ENCODE data around the gene GGA3. TPM values are rescaled to one million over a fixed set of nuclear protein-coding genes. Genes with fewer than 3 reads are reported as not detected.

The GGA3 gene
- total RNA-seq, 2 experiments from 2014 or later = 84.6 to 90.2 TPM

GRCh38 chr17:75238684-75239191, 22.7 kb downstream of the GGA3 start:
- CTCF ChIA-PET = interaction anchor here (0.7 to 4.9 kb wide), 10 partner anchors 8 to 277 kb away, joined by 3 to 33 read pairs (median 5); partner anchors contain the start of genes GGA3, MIF4GD and NT5C
- H3K4me1 Mint-ChIP-seq = peaks cover 32% of the 10 kb centered on the region
- DNase-seq (peak; percentile 72), ATAC-seq (peak; percentile 74)
- H3K27me3 Mint-ChIP-seq = no peaks in the 10 kb centered on the region
- peaks cover 39% of the 10 kb centered on the region for H3K36me3 Mint-ChIP-seq
- no peak overlapping the region for H3K4me3 Mint-ChIP-seq
- H3K9me3 Mint-ChIP-seq (ENCODE audit: low read depth) = no peaks in the 10 kb centered on the region
- H3K27ac Mint-ChIP-seq = peak overlapping the region; percentile 70

- peaks cover 42% of the 10 kb centered on the region for H3K36me3 Mint-ChIP-seq
- no peak for ATAC-seq
- CTCF ChIA-PET = interaction anchor here (0.8 to 4.9 kb wide), 6 partner anchors 13 to 276 kb away, joined by 3 to 26 read pairs (median 4); partner anchors contain the start of gene GGA3
- H3K27me3 Mint-ChIP-seq = no peaks in the 10 kb centered on the region
- DNase-seq = no peak
- peaks cover 26% of the 10 kb centered on the region for H3K4me1 Mint-ChIP-seq
- no peaks in the 10 kb centered on the region for H3K9me3 Mint-ChIP-seq (ENCODE audit: low read depth)
- H3K4me3 Mint-ChIP-seq = no peak overlapping the region
- H3K27ac Mint-ChIP-seq = no peak overlapping the region
Observed at GRCh38 chr17:75238020-75238580, 23.3 kb downstream of the GGA3 start.

GRCh38 chr17:75237100-75238014, 24.0 kb downstream of the GGA3 start:
- H3K4me1 Mint-ChIP-seq = peaks cover 19% of the 10 kb centered on the region
- no peak overlapping the region for H3K27ac Mint-ChIP-seq
- no peak for ATAC-seq
- no peaks in the 10 kb centered on the region for H3K9me3 Mint-ChIP-seq (ENCODE audit: low read depth)
- no peak overlapping the region for H3K4me3 Mint-ChIP-seq
- CTCF ChIA-PET = interaction anchor here (0.8 to 4.9 kb wide), 8 partner anchors 10 to 279 kb away, joined by 3 to 26 read pairs (median 3); partner anchors contain the start of gene GGA3
- H3K36me3 Mint-ChIP-seq = peaks cover 48% of the 10 kb centered on the region
- DNase-seq = no peak
- H3K27me3 Mint-ChIP-seq = no peaks in the 10 kb centered on the region

GRCh38 chr17:75232786-75233185, 28.6 kb downstream of the GGA3 start:
- H3K9me3 Mint-ChIP-seq (ENCODE audit: low read depth) = no peaks in the 10 kb centered on the region
- H3K27me3 Mint-ChIP-seq = no peaks in the 10 kb centered on the region
- CTCF ChIA-PET = interaction anchor here (0.9 to 1.3 kb wide), 2 partner anchors 119 to 272 kb away, joined by 4 read pairs; no protein-coding TSS in a partner anchor
- no peak overlapping the region for H3K27ac Mint-ChIP-seq
- H3K4me3 Mint-ChIP-seq = no peak overlapping the region
- no peak for DNase-seq
- peaks cover 57% of the 10 kb centered on the region for H3K36me3 Mint-ChIP-seq
- no peak for ATAC-seq
- H3K4me1 Mint-ChIP-seq = no peaks in the 10 kb centered on the region

GRCh38 chr17:75231741-75232464, 29.5 kb downstream of the GGA3 start:
- no peak overlapping the region for H3K27ac Mint-ChIP-seq
- DNase-seq (no peak), ATAC-seq (no peak)
- H3K27me3 Mint-ChIP-seq = no peaks in the 10 kb centered on the region
- H3K4me3 Mint-ChIP-seq = no peak overlapping the region
- CTCF ChIA-PET = interaction anchor here (0.6 to 1.4 kb wide), 3 partner anchors 30 to 318 kb away, joined by 3 to 4 read pairs (median 3); no protein-coding TSS in a partner anchor
- H3K9me3 Mint-ChIP-seq (ENCODE audit: low read depth) = no peaks in the 10 kb centered on the region
- H3K4me1 Mint-ChIP-seq = no peaks in the 10 kb centered on the region
- H3K36me3 Mint-ChIP-seq = peaks cover 54% of the 10 kb centered on the region

- H3K27me3 Mint-ChIP-seq = no peaks in the 10 kb centered on the region
- no peak overlapping the region for H3K4me3 Mint-ChIP-seq
- H3K27ac Mint-ChIP-seq = no peak overlapping the region
- no peak for DNase-seq
- H3K36me3 Mint-ChIP-seq = peaks cover 54% of the 10 kb centered on the region
- no peaks in the 10 kb centered on the region for H3K4me1 Mint-ChIP-seq
- ATAC-seq = no peak
- CTCF ChIA-PET = interaction anchor here (1.4 to 3.6 kb wide), 2 partner anchors 9 to 30 kb away, joined by 3 to 23 read pairs; no protein-coding TSS in a partner anchor
- no peaks in the 10 kb centered on the region for H3K9me3 Mint-ChIP-seq (ENCODE audit: low read depth)
Observed at GRCh38 chr17:75231071-75231470, 30.3 kb downstream of the GGA3 start.

- Mint-ChIP-seq H3K4me3 (no peak overlapping the region), H3K27ac (no peak overlapping the region), H3K9me3 (ENCODE audit: low read depth) (no peaks in the 10 kb centered on the region), H3K4me1 (no peaks in the 10 kb centered on the region), H3K36me3 (peaks cover 56% of the 10 kb centered on the region), H3K27me3 (no peaks in the 10 kb centered on the region)
- ATAC-seq = no peak
- CTCF ChIA-PET = interaction anchor here (1.1 to 3.6 kb wide), 4 partner anchors 11 to 115 kb away, joined by 3 to 23 read pairs (median 4); no protein-coding TSS in a partner anchor
- no peak for DNase-seq
Observed at GRCh38 chr17:75228847-75229246, 32.6 kb downstream of the GGA3 start.

- peaks cover 58% of the 10 kb centered on the region for H3K36me3 Mint-ChIP-seq
- no peak for ATAC-seq
- no peaks in the 10 kb centered on the region for H3K27me3 Mint-ChIP-seq
- no peak overlapping the region for H3K4me3 Mint-ChIP-seq
- no peaks in the 10 kb centered on the region for H3K4me1 Mint-ChIP-seq
- H3K27ac Mint-ChIP-seq = no peak overlapping the region
- CTCF ChIA-PET = interaction anchor here (1.1 to 3.6 kb wide), 4 partner anchors 12 to 114 kb away, joined by 3 to 23 read pairs (median 4); no protein-coding TSS in a partner anchor
- no peak for DNase-seq
- H3K9me3 Mint-ChIP-seq (ENCODE audit: low read depth) = no peaks in the 10 kb centered on the region
Observed at GRCh38 chr17:75228305-75228704, 33.1 kb downstream of the GGA3 start.

- Mint-ChIP-seq H3K36me3 (peaks cover 55% of the 10 kb centered on the region), H3K27ac (no peak overlapping the region), H3K4me1 (no peaks in the 10 kb centered on the region), H3K9me3 (ENCODE audit: low read depth) (no peaks in the 10 kb centered on the region), H3K4me3 (no peak overlapping the region), H3K27me3 (no peaks in the 10 kb centered on the region)
- CTCF ChIA-PET = interaction anchor here (3.6 kb wide), 1 partner anchor 12 kb away, joined by 23 read pairs; no protein-coding TSS in a partner anchor
- no peak for DNase-seq
- ATAC-seq = no peak
Observed at GRCh38 chr17:75227729-75228128, 33.7 kb downstream of the GGA3 start.

- no peaks in the 10 kb centered on the region for H3K4me1 Mint-ChIP-seq
- no peak overlapping the region for H3K27ac Mint-ChIP-seq
- ATAC-seq (no peak), DNase-seq (no peak)
- CTCF ChIA-PET = interaction anchor here (0.5 to 1.6 kb wide), 5 partner anchors 13 to 111 kb away, joined by 3 to 4 read pairs (median 3); no protein-coding TSS in a partner anchor
- no peaks in the 10 kb centered on the region for H3K9me3 Mint-ChIP-seq (ENCODE audit: low read depth)
- peaks cover 44% of the 10 kb centered on the region for H3K36me3 Mint-ChIP-seq
- H3K27me3 Mint-ChIP-seq = no peaks in the 10 kb centered on the region
- no peak overlapping the region for H3K4me3 Mint-ChIP-seq
Observed at GRCh38 chr17:75225016-75225415, 36.4 kb downstream of the GGA3 start.

GRCh38 chr17:75219815-75220214, 41.6 kb downstream of the GGA3 start:
- no peaks in the 10 kb centered on the region for H3K9me3 Mint-ChIP-seq (ENCODE audit: low read depth)
- ATAC-seq = no peak
- no peak overlapping the region for H3K4me3 Mint-ChIP-seq
- CTCF ChIA-PET = interaction anchor here (0.7 to 2.5 kb wide), 5 partner anchors 11 to 23 kb away, joined by 3 to 9 read pairs (median 6); no protein-coding TSS in a partner anchor
- no peak for DNase-seq
- H3K36me3 Mint-ChIP-seq = peaks cover 47% of the 10 kb centered on the region
- H3K27me3 Mint-ChIP-seq = no peaks in the 10 kb centered on the region
- no peak overlapping the region for H3K27ac Mint-ChIP-seq
- H3K4me1 Mint-ChIP-seq = no peaks in the 10 kb centered on the region

- Mint-ChIP-seq H3K4me3 (no peak overlapping the region), H3K27ac (no peak overlapping the region), H3K4me1 (no peaks in the 10 kb centered on the region), H3K9me3 (ENCODE audit: low read depth) (no peaks in the 10 kb centered on the region), H3K27me3 (no peaks in the 10 kb centered on the region), H3K36me3 (peaks cover 48% of the 10 kb centered on the region)
- CTCF ChIA-PET = interaction anchor here (1.4 kb wide), 1 partner anchor 46 kb away, joined by 4 read pairs; no protein-coding TSS in a partner anchor
- DNase-seq = no peak
- no peak for ATAC-seq
Observed at GRCh38 chr17:75218131-75218530, 43.3 kb downstream of the GGA3 start.
